HG03135 (cell line): ENCODE measurements around the gene MRC2.
"Not testable (repeated sequence)": the region's sequence is repeated elsewhere in the genome, so short reads cannot be mapped to it uniquely, and the experiment has no call there.

ENCODE experiments used
- ATAC-seq: cut with Tn5 transposase; IDR thresholded peaks from one replicate; pipeline ENCODE4 v1.9.1; 2021; ENCODE audit warnings: mild to moderate bottlenecking, moderate library complexity; ENCODE audit not compliant: unreplicated experiment

MRC2 gene

DNA sequence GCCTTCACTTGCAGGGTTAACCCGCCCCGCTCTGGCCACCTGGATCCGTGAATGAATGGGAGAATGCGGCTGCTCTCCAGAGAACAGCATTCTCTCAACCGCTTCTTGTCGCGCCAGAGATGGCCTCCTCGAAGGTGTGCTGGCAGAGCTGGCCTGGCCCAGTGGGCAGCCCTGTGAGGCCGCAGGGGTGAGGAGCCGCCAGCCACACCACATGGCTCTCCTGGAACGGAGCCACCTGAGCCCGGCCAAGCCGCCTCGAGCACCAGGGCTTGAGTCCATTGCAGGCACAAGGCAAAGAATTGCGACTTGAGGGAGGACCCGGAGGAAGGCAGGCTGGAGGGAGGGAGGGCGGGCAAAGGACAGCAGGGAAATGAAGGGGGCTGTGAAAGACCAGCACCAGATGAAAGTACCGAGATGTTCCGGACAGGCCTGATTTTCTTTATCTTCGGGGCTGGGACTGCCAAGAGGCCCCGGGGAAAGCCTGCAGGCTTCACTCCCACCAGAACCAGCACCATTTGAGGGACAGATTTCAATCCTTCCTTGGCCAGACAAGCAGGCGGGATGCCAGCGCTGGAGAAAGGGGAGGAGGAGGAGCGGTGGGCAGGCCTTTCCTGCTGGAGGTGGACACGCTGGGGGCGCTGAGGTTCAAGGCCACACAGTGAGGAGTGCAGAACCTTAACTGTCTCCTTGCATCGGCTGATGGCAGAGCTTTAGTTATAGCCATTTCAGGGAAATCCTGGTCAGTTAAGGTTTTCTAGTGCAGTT is 69.4 kb downstream of the MRC2 start:
- ATAC-seq = no peak

DNA sequence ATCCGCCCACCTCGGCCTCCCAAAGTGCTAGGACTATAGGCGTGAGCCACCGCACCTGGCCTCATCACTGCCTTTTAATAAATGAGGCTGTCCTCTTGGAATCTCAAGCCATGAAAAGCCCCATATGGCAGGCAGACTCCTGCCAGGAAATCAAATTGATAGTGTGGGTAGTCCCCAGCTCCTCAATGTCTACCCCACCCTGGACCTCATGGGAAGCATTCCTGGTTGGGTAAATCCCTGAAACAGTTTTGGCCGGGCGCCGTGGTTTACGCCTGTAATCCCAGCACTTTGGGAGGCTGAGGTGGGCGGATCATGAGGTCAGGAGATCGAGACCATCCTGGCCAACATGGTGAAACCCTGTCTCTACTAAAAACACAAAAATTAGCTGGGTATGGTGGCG is 71.0 kb downstream of the MRC2 start:
- ATAC-seq = not testable (repeated sequence)

DNA sequence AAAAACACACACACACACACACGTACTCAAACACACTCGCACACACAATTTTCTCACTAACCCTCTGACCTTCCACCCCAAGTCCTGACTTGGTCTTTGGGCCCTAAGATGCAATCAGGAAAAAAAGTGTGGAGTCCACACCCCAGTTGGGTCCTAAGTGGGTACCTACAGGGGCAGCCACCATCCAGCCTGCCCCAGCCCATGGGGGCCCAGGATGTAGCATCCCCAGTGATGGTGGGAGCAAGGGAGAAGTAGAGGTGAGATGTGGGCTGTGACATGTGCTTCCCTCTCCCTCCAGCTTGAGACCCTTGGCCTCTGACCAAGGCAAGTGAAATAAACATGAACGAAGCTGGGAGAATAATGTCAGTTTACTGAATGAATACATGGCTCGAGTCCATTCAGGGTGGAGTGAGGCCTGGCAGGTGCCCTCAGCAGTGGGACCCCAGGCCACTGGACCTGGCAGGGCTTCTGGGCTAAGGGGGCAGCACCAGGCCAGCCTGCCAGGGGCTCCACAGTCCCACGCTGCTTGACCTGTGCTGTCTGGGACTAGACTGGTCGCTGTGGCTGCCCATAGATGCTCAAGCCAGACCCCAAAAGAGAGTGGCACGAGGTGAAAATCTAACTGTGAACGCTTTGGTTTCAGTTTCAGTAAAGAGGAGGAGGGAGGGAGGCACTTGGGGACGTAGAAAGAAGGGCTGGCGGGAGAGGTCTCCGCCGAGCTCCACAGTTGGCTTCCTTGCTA is 73.7 kb downstream of the MRC2 start:
- no peak for ATAC-seq

DNA sequence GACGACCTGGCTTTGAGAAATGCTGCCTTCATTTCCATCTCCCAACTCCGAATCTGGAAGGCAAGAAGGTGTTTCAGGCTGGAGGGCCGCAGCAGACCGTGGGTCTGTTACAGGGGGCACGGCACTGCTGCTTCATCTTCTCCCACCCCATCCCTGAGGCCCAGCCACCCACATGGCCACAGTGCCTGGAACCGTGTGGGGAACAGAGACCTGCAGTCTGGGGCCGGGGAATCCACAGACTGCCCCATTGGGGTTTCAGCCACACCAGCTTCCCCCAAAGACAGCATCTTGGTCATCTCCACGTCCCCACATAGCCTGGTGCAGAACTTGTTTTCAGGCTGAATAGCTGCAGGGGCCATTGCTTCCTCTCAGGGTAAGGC is 74.2 kb downstream of the MRC2 start:
- no peak for ATAC-seq

DNA sequence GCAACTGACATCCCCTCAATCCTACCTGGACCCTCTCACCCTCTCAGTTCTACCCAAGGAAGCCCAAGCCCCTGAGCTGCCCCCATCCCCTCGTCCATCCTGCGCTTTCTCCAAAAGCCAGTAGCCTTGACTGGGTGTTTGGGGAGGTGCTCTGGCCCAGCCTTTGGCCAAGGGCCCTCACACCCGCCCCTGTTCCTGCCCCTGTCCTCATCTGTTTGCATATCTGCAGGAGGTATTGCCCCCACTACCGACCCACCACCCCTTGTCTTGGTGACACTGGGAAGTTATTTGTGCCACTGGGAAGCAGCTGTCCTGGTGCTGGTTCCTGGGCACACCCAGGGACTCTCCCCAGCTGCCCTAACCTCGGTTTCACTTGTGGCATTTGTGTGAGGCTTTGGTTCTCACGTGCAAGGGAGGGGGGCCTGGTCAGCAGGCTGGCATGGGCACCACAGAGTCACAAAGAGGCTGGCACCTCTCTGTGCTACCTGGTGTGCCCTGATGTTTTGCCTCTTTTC is 75.3 kb downstream of the MRC2 start:
- ATAC-seq = no peak

DNA sequence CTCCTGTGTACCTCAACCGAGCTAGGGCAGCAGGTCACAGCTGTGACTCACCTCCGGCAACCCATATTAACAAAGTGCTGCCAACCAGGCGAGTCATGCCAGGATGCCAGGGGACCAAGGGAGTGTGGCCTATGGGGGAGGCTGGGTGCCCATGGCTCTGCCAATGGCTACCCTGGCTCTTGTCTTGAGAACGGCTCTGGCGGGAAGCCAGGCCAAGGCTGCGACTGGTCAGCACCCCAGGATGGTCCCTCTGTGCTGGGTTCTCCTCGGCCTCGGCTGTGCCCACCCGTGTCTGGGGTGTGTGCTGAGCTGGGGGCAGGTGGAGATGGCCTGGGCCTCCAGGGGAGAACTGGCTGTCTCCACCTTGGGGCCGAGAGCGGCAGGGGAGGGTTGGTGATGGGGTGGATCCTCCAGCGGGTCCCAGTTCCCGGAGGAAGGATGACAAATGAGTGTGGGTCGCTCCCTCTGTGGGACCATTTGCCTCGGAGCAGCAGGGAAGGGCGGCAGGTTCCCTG is 75.8 kb downstream of the MRC2 start:
- ATAC-seq = peak; percentile 15

DNA sequence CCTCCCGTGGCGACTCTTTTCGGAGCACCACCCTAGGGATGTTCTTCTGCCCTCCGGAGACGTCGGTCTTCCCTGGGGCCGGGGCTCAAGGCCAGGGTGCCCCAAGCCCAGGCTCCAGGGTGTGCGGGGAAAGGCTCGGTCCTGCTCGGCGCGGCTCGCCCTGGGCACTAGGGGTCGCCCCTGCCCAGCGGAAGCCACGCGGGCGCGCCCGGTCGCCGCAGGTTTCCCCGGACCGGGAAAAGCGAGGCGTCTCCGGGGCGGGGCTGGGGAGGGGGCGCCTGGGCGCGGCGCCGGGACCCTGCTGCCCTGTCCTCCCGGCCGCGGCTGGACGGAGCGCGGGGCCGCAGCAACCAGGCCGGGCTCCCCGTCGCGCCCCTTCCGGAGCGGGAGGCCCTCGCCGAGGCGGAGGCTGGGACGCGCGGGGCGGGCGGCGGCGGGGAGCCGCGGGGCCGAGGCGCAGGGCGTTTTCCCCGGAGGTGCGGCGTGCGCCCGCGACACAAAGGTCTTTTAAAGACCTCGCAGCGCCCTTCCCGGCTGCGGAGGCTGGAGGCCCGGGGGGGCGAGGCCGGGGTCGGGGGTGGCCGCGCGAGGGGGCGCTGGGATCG is 76.4 kb downstream of the MRC2 start:
- peak; percentile 85 for ATAC-seq

DNA sequence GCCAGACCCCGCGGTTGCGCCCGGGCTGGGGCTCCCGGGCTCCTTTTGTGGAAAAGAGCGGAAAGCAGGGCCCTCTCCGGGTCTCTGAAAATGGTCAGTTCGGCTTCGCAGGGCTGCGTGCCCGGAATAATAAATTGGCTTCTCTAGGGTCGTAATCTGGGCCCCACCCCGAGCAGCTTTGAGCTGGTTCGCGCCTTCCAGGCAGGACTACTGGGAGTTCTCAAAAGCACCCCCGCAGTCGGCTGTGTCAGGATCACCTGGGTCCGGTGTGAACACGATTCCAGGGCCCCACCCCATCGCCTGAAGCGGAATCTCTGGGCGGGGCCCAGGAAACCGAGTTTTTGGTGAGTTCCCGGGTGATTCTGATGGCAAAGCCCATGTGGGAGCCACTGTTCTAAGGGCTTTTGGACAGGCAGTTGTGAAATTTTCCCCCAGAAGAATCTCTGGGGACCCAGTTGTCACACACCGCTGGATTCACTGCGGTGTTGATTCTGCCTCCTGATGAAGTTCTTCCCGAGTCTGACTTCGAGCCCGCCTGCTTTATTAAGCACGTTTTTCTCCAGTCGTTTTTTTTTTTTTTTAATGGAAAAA is 77.0 kb downstream of the MRC2 start:
- ATAC-seq = no peak

DNA sequence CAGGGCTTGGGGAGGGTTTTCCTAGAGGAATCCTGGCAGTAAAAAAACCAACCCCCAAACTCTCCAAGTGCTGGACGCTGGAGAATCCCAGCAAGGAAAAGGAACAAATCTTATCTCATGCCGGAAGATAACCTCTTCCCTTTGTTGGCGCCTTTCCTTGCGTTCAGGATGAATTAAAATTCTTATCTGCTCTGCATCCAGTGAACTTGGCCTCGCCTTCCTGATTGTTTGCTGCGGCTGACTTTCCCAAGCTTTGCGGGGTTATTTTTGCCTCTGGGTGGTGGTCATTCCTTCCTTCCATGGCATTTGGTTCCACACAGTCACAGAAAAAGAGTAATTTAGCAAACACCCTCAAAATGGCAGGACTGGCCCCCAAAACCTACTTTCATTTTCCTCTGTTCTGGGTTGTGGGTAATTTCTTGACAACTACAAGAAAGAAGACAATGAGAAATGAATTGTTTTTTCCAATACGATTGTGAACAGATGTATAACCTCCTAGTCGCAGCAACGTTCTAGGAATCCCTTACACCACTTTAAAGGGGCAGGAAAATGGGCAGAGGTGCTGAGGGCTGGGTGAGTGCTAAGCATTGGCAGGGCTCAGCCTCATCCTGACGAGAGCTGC is 77.8 kb downstream of the MRC2 start:
- no peak for ATAC-seq

DNA sequence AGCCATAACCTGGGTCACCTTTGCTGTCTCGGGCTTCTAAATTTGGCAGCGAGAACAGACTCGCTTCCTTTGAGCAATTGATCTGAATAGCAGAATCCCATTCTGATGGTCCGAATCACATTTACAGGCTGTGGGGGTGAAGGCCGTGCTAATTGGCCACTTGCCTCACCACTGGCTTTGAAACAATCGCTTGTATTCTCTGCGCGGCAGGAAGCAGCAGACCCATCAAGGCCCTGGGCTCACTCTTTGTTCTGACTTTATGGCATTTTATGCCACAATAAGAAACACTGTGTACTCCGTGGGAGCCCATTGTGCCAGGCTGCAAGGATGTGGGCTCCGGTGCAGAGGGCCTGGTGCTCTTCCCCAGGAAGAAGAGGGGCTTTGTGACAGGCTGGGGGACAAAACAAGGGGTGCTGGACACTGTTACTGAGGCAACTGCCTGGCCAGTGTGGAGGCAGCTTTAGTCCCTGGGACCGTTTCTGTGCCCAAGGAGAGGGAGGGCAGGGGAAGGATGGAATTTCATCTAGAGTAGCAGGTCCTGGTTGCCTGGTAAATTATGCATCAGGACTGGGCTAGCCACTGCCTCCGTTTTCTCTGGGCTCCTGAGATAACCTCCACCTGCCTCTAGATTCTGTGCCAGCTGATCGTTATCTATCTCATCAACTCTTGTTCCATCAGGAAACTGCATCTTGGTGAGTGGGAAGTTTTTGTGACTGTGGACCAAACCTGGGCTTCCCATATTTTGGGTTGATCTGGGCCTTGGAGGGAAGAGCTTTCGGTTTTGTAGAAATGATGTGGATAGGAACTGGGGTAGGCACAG is 78.5 kb downstream of the MRC2 start:
- ATAC-seq = no peak

DNA sequence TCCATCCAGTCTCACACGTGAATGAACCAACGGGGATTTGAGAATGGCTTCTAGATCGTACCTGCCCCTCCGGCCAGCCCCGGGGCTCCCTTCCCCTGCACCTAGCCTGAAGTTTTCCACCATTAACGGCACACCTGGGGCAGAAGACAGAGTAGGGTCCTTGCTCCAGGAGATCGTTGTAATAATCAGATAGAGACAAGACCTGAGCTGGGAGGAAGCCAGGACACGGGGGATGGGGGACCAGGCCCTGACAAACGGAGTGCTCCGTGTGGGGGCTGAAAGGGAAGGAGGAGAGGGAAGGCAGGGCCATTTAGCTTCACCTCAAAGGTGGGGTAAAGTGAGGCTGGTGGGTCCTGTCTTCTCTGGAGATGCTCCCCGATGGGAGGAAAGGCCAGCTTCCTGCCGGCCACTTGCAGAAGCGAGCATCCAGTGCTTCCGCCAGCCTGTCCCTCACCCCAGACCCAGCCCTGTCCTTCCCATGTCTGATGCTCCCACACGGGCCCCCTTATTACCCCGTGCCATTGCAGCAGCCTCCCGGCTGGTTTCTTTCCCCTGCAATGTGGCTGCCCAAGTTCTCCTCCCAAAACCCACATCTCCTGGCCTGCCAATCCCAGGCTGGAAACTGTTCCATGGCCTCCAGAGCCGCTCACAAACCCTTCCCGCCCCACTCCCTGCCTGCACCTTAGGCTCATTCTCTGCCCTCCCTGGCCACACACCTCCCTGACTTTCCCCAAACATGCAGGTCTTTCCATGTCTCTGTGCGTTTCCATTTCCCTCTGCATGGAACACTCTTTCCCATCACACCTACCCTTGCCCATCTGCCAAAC is 79.3 kb downstream of the MRC2 start:
- no peak for ATAC-seq

DNA sequence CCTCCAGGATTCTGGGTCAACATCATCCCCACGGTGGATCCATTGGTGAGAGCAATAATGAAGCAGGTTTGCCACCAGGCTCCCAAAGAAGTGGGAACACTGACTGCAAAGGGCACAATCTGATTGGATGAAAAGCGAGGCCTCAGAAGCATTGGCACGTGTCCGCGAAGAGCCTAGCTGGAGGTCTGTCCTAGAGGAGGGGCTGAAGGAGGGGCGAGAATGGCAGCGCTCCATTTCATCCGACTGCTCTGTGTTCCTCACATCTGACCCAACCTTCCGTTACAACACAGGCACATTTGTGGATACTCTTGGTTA is 79.9 kb downstream of the MRC2 start:
- no peak for ATAC-seq

DNA sequence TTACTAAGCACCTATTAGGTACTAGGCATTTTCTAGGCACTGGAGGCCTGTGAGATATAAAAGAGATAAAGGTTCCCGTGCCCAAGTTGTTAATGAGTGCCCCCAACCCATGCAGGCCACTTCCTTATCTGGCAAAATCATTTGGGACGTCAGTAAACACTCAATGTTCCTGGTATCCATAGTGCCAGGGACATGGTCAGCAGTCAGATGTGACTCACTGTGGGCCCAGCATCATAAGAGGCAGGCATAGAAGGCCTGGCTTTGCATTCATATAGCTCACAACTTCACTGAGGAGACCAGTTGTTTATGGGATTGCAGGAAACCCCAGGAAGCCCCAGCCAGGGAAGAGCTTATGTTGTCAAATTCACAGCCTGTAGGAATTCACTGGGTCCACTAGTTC is 81.1 kb downstream of the MRC2 start:
- no peak for ATAC-seq

DNA sequence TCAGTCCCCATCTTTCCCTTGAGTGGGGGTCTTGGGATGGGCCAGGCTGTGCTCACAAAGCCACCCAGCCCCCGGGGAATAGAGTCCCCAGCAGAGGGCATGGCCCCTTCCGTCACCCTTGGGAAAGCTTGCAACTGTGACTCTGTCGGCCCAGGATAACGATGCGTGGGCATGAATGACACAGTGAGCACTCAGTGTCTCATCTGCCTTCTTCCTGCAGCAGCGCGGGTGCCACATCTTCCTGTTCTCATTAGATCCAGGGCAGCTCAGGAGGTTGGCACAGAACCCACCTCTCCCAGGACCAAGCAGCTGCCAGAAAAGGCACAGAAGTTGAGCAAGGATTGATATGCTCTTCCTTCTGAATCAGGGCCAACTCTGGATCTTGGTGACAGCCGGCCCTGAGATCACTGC is 84.7 kb downstream of the MRC2 start:
- ATAC-seq = no peak

DNA sequence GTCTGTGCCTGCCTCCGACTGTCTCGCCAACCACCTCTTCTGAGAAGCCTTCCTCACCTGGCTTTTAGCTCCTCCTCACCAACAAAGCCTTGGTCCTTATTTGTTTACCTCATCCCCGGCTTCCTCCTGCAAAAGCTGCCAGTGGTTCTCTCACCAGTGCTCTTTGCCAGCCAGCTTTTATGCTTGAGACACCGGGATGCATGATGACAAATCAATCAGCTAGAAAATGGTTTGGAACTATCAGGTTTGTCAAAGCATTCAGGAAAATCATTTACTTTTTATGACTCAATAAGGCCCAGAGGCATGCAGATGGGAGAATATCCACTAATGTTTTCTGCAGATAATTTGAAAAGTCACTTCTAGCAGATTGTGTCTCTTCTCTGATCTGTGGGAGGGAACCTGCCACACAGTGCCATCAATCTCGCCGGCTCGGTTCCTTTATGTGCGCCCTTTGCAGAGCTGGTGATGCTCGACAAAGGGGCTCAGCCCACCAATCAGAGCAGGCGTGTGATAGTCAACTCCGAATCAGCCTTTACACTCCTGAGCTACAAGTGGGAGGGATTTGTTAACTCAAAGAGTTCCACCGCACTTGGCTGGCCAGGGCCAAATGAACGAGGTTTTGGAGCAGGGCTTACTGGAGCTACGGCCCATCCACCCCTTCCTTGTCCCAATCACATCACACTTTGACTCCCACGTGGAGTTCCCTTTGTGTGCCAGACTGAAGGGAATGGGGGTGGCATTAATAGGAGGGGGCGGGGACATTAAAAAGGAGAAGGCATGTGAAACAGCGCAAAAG is 85.8 kb downstream of the MRC2 start:
- no peak for ATAC-seq

DNA sequence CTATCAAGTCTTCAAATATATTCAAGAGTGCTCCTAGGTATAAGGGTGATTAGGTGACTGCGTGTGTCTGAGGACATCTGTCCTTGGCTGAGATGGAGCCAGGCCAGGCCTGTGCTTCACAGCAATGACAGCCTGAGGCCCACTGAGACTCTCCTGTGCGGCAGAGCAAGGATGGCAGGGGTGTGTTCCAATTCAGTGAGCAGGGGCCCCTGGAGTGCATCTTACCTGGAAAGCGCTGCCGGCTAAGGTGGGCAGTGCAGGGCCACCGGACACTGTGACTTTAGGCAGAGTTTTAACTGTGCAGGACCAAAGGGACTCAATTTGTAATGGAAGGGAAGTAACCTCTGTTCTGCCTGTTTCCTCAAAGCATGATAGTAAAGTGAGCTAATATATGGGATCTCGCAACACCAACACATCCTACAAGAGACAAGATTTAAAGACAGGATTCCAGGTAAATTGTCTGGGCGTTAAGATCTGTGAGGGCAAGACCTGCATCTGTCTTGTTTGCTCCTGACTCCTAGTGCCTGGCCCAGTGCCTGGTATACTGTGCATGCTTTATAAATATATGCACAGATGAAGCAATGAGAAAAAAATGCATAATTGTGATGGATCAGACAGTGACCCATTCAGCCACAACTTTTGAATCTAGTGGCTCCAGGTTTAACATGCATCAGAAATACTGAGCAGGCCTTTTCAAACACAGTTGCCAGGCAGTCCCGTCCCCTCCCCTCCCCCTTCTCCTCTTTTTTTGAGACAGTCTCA is 86.7 kb downstream of the MRC2 start:
- ATAC-seq = no peak

DNA sequence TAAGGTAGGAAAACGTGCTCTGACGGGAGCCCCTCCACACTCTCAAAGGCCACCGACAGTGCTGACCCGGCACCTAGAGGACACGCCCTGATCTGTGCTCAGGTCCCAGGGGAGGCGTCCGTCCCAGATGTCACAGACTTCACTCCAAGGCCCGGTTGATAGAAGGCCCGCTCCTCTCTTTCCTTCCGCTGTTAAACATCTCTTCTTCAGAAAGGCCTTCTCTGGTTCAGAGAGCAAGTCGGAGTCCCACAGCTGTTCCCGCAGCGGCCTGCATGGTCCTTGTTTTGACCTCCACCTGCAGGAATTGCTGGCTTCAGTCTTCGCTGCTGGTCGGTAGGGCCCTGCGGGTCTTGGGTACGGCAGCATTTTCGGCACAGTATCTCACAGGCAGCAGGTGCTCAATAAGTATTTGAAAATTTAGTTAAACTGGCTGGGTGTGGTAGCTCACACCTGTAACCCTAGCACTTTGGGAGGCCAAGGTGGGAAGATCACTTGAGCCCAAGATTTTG is 88.5 kb downstream of the MRC2 start:
- ATAC-seq = no peak
